SK-N-SH (cell line): Measurements from ENCODE around the gene ZNF335. TPM values are rescaled to one million over a fixed set of nuclear protein-coding genes. Genes with fewer than 3 reads are reported as not detected.

ENCODE experiments used
- CTCF ChIA-PET: fragments of 300-600, 350-600 bp; formaldehyde crosslinking; extraction: SDS; loops from one replicate; lab custom pipeline; 2021; lab: Yijun Ruan, JAX
- POLR2A ChIA-PET: fragments of 350-600 bp; sonication (Branson Sonifier 250); formaldehyde crosslinking; extraction: SDS; loops from one replicate; lab custom pipeline; 2020; ENCODE audit warnings: antibody characterized with exemption, inconsistent platforms; lab: Yijun Ruan, JAX
- DNase-seq: peaks from one replicate; pipeline ENCODE4 v3.0.0; 2012
- H2AFZ ChIP-seq: fragments of 200-600 bp; sonication (generic); 2 replicates; pipeline ENCODE4 v1.8.1; 2016; ENCODE audit warnings: antibody characterized with exemption, mild to moderate bottlenecking, low read depth
- H3F3A ChIP-seq: fragments of 200-600 bp; sonication (generic); replicated peaks from 2 replicates; pipeline ENCODE3; 2016; ENCODE audit warnings: antibody characterized with exemption, mild to moderate bottlenecking; ENCODE audit not compliant: insufficient read depth
- H3K27ac ChIP-seq, 2 experiments: fragments of 200-500 bp in 1 of 2; fragments of 200-600 bp in 1 of 2; sonication (Bioruptor generic) in 1 of 2; sonication (generic), shearing (Covaris generic) in 1 of 2; 2 replicates each; pipeline versions ENCODE4 v1.5.1 to v1.6.1; 2014 to 2016; ENCODE audit warnings: low read depth in 2 of 2, inconsistent platforms in 1 of 2, low read length in 1 of 2, mild to moderate bottlenecking in 1 of 2, mixed read lengths in 1 of 2
- H3K27me3 ChIP-seq: fragments of 200-600 bp; sonication (generic), shearing (Covaris generic); 2 replicates; pipeline ENCODE4 v1.6.1; 2016; ENCODE audit warnings: mixed run types; ENCODE audit not compliant: insufficient read depth
- H3K36me3 ChIP-seq, 2 experiments: fragments of 200-500 bp in 1 of 2; fragments of 200-600 bp in 1 of 2; sonication (Bioruptor generic) in 1 of 2; sonication (generic) in 1 of 2; replicated peaks in 1 of 2; 2 replicates each; pipeline versions ENCODE3 to v1.5.1; 2014 to 2016; ENCODE audit warnings: low read length in 1 of 2, mild to moderate bottlenecking in 1 of 2; ENCODE audit not compliant: insufficient read depth in 2 of 2, control insufficient read depth in 1 of 2
- H3K4me1 ChIP-seq, 2 experiments: fragments of 200-500 bp in 1 of 2; fragments of 200-600 bp in 1 of 2; sonication (Bioruptor generic) in 1 of 2; sonication (generic), shearing (Covaris generic) in 1 of 2; 2 replicates each; pipeline versions ENCODE4 v1.5.1 to v1.6.1; 2014 to 2016; ENCODE audit warnings: low read depth in 1 of 2, low read length in 1 of 2, mixed run types in 1 of 2; ENCODE audit not compliant: insufficient read depth in 2 of 2, control insufficient read depth in 1 of 2
- H3K4me2 ChIP-seq: fragments of 200-600 bp; sonication (generic), shearing (Covaris generic); 2 replicates; pipeline ENCODE4 v1.6.1; 2017; ENCODE audit warnings: mixed run types
- H3K4me3 ChIP-seq, 2 experiments: fragments of 200-500 bp in 1 of 2; fragments of 200-600 bp in 1 of 2; sonication (Bioruptor generic) in 1 of 2; sonication (generic), shearing (Covaris generic) in 1 of 2; 2 replicates each; pipeline versions ENCODE4 v1.5.1 to v1.8.1; 2014 to 2016; ENCODE audit warnings: low read depth in 2 of 2, inconsistent platforms in 1 of 2, low read length in 1 of 2, mild to moderate bottlenecking in 1 of 2, mixed read lengths in 1 of 2, moderate library complexity in 1 of 2
- H3K79me2 ChIP-seq: fragments of 200-600 bp; sonication (generic); 2 replicates; pipeline ENCODE4 v1.8.1; 2017; ENCODE audit warnings: mild to moderate bottlenecking; ENCODE audit not compliant: insufficient read depth
- H3K9ac ChIP-seq: fragments of 200-600 bp; sonication (generic); 2 replicates; pipeline ENCODE4 v1.6.1; 2017; ENCODE audit warnings: mixed run types
- H3K9me2 ChIP-seq: fragments of 200-600 bp; sonication (generic); 2 replicates; pipeline ENCODE4 v1.6.1; 2017; ENCODE audit warnings: mixed run types
- H3K9me3 ChIP-seq: fragments of 200-600 bp; sonication (generic); 2 replicates; pipeline ENCODE4 v1.6.1; 2017; ENCODE audit warnings: mixed run types, mild to moderate bottlenecking, moderate library complexity
- H4K20me1 ChIP-seq: fragments of 200-600 bp; sonication (generic); 2 replicates; pipeline ENCODE4 v1.6.1; 2017; ENCODE audit warnings: mild to moderate bottlenecking, mixed run types; ENCODE audit not compliant: insufficient read depth
- CHD2 ChIP-seq: fragments of 150-350 bp; IDR thresholded peaks from 2 replicates; pipeline ENCODE4 v1.6.1; 2018; ENCODE audit warnings: low read length; ENCODE audit not compliant: partially characterized antibody
- EZH2phosphoT487 ChIP-seq: fragments of 200-600 bp; sonication (generic); IDR thresholded peaks from 2 replicates; pipeline ENCODE4 v1.6.1; 2017; ENCODE audit warnings: low read depth, mixed run types, mild to moderate bottlenecking, antibody characterized with exemption, moderate library complexity, borderline replicate concordance
- FOSL2 ChIP-seq: IDR thresholded peaks from 2 replicates; pipeline ENCODE4 v1.4.0; 2012; ENCODE audit warnings: low read depth, mild to moderate bottlenecking, moderate library complexity, borderline replicate concordance
- FOXM1 ChIP-seq: IDR thresholded peaks from 2 replicates; pipeline ENCODE4 v1.4.0; 2012; ENCODE audit warnings: low read depth, mild to moderate bottlenecking
- GABPA ChIP-seq: IDR thresholded peaks from 2 replicates; pipeline ENCODE4 v1.4.0; 2012; ENCODE audit warnings: low read depth, mild to moderate bottlenecking
- JUND ChIP-seq: IDR thresholded peaks from 2 replicates; pipeline ENCODE4 v1.4.0; 2012
- MEF2A ChIP-seq: IDR thresholded peaks from 2 replicates; pipeline ENCODE4 v1.4.0; 2012; ENCODE audit warnings: low read depth, borderline replicate concordance
- MXI1 ChIP-seq: IDR thresholded peaks from 2 replicates; pipeline ENCODE4 v1.6.1; 2012; ENCODE audit warnings: mild to moderate bottlenecking, low read depth, low read length, improper control_type of control experiment
- NRF1 ChIP-seq: IDR thresholded peaks from 2 replicates; pipeline ENCODE4 v1.6.1; 2012; ENCODE audit warnings: low read depth, mild to moderate bottlenecking, low read length
- PBX3 ChIP-seq: IDR thresholded peaks from 2 replicates; pipeline ENCODE4; 2012
- RAD21 ChIP-seq: IDR thresholded peaks from 2 replicates; pipeline ENCODE4 v1.6.1; 2012; ENCODE audit warnings: mild to moderate bottlenecking, low read length
- RFX5 ChIP-seq: IDR thresholded peaks from 2 replicates; pipeline ENCODE4 v1.6.1; 2012; ENCODE audit warnings: mild to moderate bottlenecking, improper control_type of control experiment, low read length
- RXRA ChIP-seq: IDR thresholded peaks from 2 replicates; pipeline ENCODE4 v1.4.0; 2012; ENCODE audit warnings: low read depth, mild to moderate bottlenecking, borderline replicate concordance
- SIN3A ChIP-seq: IDR thresholded peaks from 2 replicates; pipeline ENCODE4 v1.6.1; 2012; ENCODE audit warnings: low read depth, mild to moderate bottlenecking, low read length, moderate library complexity, borderline replicate concordance
- SMC3 ChIP-seq: IDR thresholded peaks from 2 replicates; pipeline ENCODE4 v1.6.1; 2012; ENCODE audit warnings: low read depth, low read length, improper control_type of control experiment
- TEAD4 ChIP-seq: IDR thresholded peaks from 2 replicates; pipeline ENCODE4 v1.4.0; 2012; ENCODE audit warnings: mild to moderate bottlenecking, borderline replicate concordance; ENCODE audit not compliant: insufficient read depth
- ZBTB33 ChIP-seq: IDR thresholded peaks from 2 replicates; pipeline ENCODE4 v1.4.0; 2012; ENCODE audit warnings: low read depth, borderline replicate concordance
- WGBS: methylation state at CpG from one replicate; pipeline ENCODE4 v1.1.6; 2017; ENCODE audit warnings: low lambda C conversion rate; 5-methylcytosine and 5-hydroxymethylcytosine counted together
- polyA plus RNA-seq, 3 experiments: library from polyadenylated mRNA; depleted of rRNA; stranded (reverse); fragments of >200 nt; gene quantifications; 2 replicates each; pipeline ENCODE4 v1.2.3, GENCODE V29; 2012
- TF ChIP-seq, protein P1 (sequence below): IDR thresholded peaks from 2 replicates; pipeline ENCODE4 v1.4.0; 2012; ENCODE audit warnings: low read depth, borderline replicate concordance
- TF ChIP-seq, protein P2 (sequence below): fragments of 150-350 bp; IDR thresholded peaks from 2 replicates; pipeline ENCODE4 v1.6.1; 2016; ENCODE audit warnings: mild to moderate bottlenecking, low read depth, low read length
- TF ChIP-seq, protein P3 (sequence below): fragments of 200-600 bp; sonication (generic); IDR thresholded peaks from 2 replicates; pipeline ENCODE4 v1.6.1; 2017; ENCODE audit warnings: antibody characterized with exemption, mild to moderate bottlenecking, moderate library complexity

ZNF335 gene
- polyA plus RNA-seq, 1 of the 3 experiments (the other 2 are of a cell fraction): 11.7 TPM

DNA sequence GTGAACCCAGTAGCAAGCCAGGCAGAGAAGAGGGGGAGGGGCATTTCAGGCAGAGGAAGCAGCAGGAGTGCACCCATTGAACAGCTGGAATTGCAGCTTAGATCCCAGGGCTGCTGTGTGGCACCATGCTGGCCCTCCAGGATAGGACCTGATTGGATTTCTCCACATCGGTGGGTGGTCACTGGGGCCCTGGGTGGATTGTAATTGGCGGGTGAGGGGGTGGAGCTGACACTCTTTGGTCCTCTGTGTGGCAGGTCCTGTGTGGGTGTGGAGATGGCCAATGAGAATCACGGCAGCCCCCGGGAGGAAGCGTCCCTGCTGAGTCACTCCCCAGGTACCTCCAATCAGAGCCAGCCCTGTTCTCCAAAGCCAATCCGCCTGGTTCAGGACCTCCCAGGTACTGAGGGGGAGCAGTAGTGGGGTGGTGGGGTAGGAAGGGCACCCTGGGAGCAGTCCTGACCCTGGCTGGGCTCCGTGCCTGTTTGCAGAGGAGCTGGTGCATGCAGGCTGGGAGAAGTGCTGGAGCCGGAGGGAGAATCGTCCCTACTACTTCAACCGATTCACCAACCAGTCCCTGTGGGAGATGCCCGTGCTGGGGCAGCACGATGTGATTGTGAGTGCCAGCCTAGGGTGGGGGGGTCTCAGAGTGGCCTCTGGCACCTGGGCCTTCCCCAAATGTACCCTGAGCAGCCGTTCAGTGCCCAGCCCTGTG lies 33.1 kb downstream of the ZNF335 start:
- Histone ChIP-seq H3K36me3 (peaks cover 46 to 53% of the 10 kb centered on the region in 2 experiments), H3K27ac (no peak overlapping the region), H3K9me2 (no peaks in the 10 kb centered on the region), H3K9ac (no peak overlapping the region), H3F3A (peaks cover 10% of the 10 kb centered on the region), H4K20me1 (peaks cover 14% of the 10 kb centered on the region; the same call in 1 of the 2 replicates), H3K79me2 (peaks cover 46% of the 10 kb centered on the region), H3K9me3 (no peaks in the 10 kb centered on the region), H3K4me2 (no peak overlapping the region), H2AFZ (no peak overlapping the region), H3K4me1 (peaks cover 4 to 19% of the 10 kb centered on the region in 2 experiments; a peak in 3 of 4 replicates), H3K27me3 (no peaks in the 10 kb centered on the region), H3K4me3 (no peak overlapping the region)
- ChIA-PET CTCF (interaction anchor here (0.9 to 5.0 kb wide), 4 partner anchors 25 to 140 kb away, joined by 3 to 24 read pairs (median 4); no protein-coding TSS in a partner anchor), POLR2A (interaction anchor here (1.7 kb wide), 1 partner anchor 10 kb away, joined by 6 read pairs; no protein-coding TSS in a partner anchor)
- 95% methylated on average over 10 of the region's 13 CpGs for WGBS
- TF ChIP-seq, protein P1, sequence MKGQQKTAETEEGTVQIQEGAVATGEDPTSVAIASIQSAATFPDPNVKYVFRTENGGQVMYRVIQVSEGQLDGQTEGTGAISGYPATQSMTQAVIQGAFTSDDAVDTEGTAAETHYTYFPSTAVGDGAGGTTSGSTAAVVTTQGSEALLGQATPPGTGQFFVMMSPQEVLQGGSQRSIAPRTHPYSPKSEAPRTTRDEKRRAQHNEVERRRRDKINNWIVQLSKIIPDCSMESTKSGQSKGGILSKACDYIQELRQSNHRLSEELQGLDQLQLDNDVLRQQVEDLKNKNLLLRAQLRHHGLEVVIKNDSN: no peak
- TF ChIP-seq FOSL2: no peak
- TF ChIP-seq PBX3: no peak
- no peak for DNase-seq

GRCh38 chr20:45937765-45938164 lies 34.2 kb downstream of the ZNF335 start:
- 56% methylated on average over 2 of the region's 2 CpGs for WGBS
- no peak for TF ChIP-seq FOXM1
- TF ChIP-seq RFX5: no peak
- TF ChIP-seq NRF1: no peak
- TF ChIP-seq, protein P2, sequence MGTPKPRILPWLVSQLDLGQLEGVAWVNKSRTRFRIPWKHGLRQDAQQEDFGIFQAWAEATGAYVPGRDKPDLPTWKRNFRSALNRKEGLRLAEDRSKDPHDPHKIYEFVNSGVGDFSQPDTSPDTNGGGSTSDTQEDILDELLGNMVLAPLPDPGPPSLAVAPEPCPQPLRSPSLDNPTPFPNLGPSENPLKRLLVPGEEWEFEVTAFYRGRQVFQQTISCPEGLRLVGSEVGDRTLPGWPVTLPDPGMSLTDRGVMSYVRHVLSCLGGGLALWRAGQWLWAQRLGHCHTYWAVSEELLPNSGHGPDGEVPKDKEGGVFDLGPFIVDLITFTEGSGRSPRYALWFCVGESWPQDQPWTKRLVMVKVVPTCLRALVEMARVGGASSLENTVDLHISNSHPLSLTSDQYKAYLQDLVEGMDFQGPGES: no peak
- TF ChIP-seq MEF2A: no peak
- TF ChIP-seq, protein P3, sequence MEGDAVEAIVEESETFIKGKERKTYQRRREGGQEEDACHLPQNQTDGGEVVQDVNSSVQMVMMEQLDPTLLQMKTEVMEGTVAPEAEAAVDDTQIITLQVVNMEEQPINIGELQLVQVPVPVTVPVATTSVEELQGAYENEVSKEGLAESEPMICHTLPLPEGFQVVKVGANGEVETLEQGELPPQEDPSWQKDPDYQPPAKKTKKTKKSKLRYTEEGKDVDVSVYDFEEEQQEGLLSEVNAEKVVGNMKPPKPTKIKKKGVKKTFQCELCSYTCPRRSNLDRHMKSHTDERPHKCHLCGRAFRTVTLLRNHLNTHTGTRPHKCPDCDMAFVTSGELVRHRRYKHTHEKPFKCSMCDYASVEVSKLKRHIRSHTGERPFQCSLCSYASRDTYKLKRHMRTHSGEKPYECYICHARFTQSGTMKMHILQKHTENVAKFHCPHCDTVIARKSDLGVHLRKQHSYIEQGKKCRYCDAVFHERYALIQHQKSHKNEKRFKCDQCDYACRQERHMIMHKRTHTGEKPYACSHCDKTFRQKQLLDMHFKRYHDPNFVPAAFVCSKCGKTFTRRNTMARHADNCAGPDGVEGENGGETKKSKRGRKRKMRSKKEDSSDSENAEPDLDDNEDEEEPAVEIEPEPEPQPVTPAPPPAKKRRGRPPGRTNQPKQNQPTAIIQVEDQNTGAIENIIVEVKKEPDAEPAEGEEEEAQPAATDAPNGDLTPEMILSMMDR: no peak
- no peak for TF ChIP-seq EZH2phosphoT487
- no peak for TF ChIP-seq RXRA
- TF ChIP-seq MXI1: no peak
- TF ChIP-seq SMC3: no peak
- TF ChIP-seq GABPA: no peak
- no peak for TF ChIP-seq RAD21
- TF ChIP-seq CHD2: no peak
- no peak for TF ChIP-seq SIN3A
- no peak for TF ChIP-seq TEAD4
- no peak for TF ChIP-seq ZBTB33
- TF ChIP-seq JUND: no peak
- no peak overlapping the region for H3K4me2 ChIP-seq
- H4K20me1 ChIP-seq: peaks cover 20% of the 10 kb centered on the region; the same call in 1 of the 2 replicates
- H3F3A ChIP-seq: peaks cover 11% of the 10 kb centered on the region
- H3K27me3 ChIP-seq: no peaks in the 10 kb centered on the region
- H3K4me1 ChIP-seq: peaks cover 10 to 26% of the 10 kb centered on the region in 2 experiments; a peak in 3 of 4 replicates
- H3K4me3 ChIP-seq: no peak overlapping the region
- no peak for DNase-seq
- H3K9me2 ChIP-seq: no peaks in the 10 kb centered on the region
- H3K79me2 ChIP-seq: peaks cover 57% of the 10 kb centered on the region
- H3K36me3 ChIP-seq: peaks cover 37 to 42% of the 10 kb centered on the region in 2 experiments
- H3K27ac ChIP-seq: no peak overlapping the region
- CTCF ChIA-PET: interaction anchor here (0.9 to 5.0 kb wide), 5 partner anchors 11 to 48 kb away, joined by 3 to 24 read pairs (median 4); no protein-coding TSS in a partner anchor
- H3K9ac ChIP-seq: no peak overlapping the region
- H2AFZ ChIP-seq: no peak overlapping the region
- POLR2A ChIA-PET: no interaction called here
- no peaks in the 10 kb centered on the region for H3K9me3 ChIP-seq
